ENCODE results near the gene PLA2G15.

The PLA2G15 gene

DNA sequence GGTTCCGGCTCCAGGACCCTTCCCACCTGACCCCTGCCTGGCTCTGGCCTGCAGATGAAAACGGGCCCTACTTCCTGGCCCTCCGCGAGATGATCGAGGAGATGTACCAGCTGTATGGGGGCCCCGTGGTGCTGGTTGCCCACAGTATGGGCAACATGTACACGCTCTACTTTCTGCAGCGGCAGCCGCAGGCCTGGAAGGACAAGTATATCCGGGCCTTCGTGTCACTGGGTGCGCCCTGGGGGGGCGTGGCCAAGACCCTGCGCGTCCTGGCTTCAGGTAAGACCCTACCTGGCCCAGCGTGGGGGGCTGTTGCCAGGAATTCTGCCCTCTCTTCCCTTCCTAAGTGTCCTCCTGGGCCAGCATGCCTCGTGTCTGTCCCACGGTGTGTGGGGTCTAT lies 10.5 kb downstream of the PLA2G15 start:
- DNase-seq = no peak

- no peak for DNase-seq
Observed at GRCh38 chr16:68257251-68257905, 12.2 kb downstream of the PLA2G15 start.

GRCh38 chr16:68257906-68258800 lies 13.0 kb downstream of the PLA2G15 start:
- DNase-seq = peak; percentile 52

DNA sequence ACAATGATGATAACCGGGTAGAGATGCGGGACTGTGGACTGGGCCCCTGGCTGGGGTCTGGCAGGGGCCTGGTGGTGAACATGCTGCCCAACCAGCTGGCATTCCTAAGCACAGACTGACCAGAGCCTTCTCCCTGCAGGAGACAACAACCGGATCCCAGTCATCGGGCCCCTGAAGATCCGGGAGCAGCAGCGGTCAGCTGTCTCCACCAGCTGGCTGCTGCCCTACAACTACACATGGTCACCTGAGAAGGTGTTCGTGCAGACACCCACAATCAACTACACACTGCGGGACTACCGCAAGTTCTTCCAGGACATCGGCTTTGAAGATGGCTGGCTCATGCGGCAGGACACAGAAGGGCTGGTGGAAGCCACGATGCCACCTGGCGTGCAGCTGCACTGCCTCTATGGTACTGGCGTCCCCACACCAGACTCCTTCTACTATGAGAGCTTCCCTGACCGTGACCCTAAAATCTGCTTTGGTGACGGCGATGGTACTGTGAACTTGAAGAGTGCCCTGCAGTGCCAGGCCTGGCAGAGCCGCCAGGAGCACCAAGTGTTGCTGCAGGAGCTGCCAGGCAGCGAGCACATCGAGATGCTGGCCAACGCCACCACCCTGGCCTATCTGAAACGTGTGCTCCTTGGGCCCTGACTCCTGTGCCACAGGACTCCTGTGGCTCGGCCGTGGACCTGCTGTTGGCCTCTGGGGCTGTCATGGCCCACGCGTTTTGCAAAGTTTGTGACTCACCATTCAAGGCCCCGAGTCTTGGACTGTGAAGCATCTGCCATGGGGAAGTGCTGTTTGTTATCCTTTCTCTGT lies 14.0 kb downstream of the PLA2G15 start:
- DNase-seq = no peak

DNA sequence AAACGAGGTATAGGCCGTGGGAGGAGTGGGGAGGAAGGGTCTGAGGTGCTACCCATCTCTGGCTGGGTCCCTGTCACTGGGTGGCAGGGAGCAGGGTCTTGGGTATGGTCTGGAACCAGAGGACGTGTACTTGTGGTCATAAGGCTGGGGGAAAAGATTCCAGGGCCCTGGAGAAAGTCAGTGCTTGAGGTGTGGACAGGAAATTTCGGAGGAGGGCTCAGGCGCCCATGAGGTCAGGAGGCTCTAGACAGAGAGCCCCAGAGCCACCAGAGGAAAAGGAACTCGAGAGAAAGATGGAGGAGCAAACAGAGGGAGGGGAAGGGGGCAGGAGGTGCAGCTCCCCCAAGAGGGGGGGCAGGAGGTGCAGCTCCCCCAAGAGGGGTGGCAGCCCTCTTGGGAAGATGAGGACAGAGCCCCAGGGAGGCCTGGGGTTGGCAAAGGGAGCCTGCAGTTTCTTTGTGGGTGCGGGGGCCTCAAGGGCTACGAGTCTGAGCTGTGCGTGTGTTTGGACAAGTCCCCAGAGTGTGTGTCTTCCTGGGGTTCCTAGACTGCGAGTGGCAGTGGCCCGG lies 18.5 kb downstream of the PLA2G15 start:
- no peak for DNase-seq

GRCh38 chr16:68264128-68265077 lies 19.2 kb downstream of the PLA2G15 start, which contains the start of gene SLC7A6:
Gene SLC7A6, plus strand, starts transcription at chr16:68264526. Its CDS starts 10,201 bp downstream, at chr16:68274727.
- DNase-seq = peak; percentile 58

DNA sequence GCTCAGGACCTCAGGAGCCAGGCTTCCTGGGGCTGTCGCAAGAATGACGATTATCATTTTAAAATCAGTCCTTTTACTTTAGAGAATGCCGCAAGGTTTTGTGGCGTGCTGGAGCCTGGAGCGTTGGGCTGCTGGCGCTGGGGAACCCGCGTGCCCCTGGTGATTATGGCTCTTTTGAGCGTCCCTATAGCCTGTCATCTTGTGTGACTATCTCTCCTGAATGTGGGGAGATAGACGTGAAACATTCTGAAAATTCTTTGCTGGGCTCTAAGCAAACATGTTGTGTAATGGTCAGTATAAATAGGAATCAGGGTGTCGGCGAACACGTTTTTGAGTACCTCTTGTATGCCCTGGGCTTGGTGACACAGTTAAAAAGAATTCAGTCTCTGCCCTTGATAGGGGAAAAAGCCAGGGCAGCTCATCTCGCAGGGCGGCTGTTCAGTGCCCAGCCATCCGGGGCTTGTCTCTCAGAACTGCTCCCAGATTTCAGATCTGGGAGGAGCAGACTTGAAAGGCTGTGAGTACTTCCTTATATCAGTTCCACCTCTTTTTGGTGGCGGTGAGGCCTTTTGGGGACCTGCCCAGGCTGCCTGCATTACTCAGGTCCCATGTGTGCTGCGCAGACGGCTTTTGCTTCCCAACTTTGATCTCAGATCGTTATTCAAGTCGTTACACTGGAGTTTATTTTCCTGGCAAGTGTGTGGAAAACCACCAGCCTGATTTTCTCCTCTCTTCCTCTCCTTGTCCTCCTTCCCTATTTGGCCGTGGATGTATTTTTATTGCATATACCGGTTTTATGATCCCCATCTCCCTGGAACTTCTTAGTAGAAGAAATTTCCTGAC lies 20.1 kb downstream of the PLA2G15 start:
- DNase-seq = peak; percentile 29

DNA sequence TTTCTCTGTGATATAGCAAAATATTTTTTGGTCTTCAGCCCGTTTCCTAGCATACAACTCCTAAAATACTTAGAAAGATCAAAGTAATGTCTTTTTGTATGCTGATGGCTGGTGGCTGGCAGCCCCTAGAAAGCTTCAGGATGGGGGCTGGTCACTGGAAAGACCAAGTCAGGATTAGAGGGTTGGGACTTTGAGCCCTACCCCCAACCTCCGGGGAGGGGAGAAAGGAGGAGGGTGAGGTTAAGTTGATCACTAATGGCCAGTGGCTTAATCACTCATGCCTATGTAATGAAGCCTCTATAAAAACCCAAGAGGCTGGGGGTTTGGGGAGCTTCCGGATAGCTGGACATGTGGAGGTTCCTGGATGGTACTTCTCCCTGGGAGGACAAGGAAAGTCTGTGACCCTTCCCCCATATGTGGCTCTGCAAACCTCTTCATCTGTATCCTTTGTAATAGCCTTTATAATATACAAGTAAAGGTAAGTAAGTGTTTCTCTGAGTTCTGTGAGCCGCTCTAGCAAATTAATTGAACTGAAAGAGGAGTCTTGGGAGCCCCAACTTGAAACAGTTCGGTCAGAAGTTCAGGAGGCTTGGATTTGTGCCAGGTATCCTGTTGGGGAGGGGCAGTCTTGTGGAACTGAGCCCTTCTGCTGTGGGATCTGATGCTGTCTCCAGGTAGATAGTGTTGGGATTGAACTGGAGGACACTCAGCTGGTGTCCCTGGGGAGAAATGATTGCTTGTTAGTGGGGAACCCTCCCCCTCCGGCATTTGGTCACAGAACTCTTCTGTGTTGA lies 22.6 kb downstream of the PLA2G15 start:
- DNase-seq = no peak

- no peak for DNase-seq
Observed at GRCh38 chr16:68269793-68270192, 24.6 kb downstream of the PLA2G15 start.

DNA sequence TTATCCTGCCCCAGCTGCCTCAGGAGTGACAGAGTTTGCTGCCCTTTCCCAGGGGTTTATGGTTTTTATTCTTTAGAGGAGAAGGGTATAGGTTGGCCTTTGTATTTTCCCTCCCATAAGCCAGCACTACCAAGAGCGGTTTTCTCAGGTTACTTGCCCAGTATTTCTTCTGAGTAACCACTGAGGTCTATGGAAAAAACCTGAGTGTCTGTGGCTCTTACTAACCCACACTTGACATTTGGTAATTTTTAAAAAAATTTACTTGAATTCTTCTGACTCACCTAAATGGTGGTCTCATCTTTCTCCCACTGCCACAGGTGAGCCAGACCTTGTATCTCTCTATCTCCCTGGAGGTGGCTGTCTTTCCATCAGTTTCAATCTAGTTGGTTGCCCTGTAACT lies 25.2 kb downstream of the PLA2G15 start:
- no peak for DNase-seq

DNA sequence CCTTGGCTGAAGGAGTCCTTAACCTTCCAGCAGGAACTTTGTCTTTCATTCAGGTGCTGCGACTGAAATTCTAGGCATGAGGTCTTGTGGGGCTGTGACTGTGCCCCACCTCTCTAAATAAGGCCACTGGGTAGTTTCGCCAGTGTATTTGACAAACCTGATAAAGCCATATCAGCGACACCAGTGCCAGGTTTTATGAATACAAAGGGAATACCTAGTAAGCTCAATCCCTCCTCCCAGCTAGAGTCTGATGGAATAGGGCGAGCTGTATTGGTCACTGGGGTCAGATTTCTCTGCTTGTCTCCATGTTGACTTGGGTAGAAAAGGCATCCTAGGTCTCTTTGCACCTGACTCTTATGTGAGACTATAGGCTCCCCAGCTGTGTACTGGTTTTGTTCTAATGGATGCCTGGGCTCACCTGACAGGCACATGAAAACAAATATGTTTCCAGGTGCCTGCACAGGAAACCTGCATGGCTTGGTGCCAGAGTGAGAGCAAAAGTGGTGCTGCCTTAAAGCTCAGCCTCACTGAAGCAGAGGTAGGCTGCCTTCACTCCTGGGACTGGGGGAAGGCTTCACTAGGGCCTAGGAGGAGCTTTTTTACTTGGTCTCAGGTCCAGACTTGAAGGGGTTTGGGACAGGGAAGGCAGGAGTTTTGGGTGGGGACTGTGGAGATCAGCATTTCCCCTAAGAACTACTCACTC lies 27.5 kb downstream of the PLA2G15 start:
- DNase-seq = no peak

- no peak for DNase-seq
Observed at GRCh38 chr16:68273459-68273858, 28.3 kb downstream of the PLA2G15 start.

DNA sequence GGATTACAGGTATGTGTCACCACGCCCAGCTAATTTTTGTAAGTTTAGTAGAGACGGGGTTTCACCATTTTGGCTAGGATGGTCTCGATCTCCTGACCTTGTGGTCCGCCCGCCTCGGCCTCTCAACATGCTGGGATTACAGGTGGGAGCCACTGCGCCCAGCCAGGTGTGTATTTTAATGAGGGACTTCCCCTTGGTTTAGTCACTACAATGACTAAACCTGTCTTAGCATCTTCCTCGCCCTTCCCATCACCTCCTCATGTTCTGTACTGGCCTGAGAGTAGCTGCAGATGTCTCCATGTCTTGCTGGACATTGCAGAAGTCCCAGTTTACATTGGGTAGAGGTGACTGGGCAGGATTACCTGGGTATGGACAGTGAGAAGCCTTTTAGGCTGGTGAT lies 28.7 kb downstream of the PLA2G15 start:
- no peak for DNase-seq

DNA sequence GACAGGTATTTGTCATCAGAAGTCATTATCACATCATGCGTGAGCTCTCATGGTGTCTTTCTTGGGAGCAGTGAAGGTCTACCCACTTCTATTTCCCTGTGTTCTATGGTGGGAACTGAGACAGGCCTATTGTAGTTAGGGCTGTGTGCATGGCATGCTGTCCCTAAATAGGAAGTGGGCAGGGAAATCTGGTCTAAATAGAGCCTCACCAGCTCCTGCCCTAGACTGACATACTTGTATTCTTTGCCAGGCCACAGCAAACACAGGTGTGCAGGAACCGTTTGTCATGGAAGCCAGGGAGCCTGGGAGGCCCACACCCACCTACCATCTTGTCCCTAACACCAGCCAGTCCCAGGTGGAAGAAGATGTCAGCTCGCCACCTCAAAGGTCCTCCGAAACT lies 29.3 kb downstream of the PLA2G15 start:
- DNase-seq = no peak

DNA sequence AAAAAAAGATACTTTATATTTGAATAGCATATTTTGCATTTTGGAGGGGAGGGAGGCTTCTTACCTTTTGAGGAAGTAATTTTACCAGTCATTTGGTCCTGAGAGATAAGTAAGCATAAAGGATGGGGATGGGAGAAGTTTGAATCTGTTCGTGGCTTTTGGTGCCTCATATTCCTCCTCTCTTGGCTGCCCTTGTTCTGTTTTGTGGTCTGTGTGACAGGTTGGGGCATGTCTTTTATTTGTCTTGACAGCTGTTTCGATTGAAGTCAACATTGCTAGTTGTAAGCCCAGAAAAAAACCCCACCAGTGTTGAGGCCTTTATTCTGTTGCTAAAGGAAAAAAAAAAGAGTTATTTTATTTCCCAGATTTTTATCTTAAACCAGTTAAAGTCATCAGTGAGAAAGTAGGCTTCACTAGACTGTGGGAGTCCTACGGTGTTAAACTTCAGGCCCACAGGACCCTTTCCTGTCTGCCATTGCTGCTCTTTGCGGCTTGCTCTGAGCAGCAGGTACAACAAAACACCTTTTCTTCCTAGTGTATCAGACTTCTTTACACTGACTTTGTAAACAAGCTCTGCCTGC lies 30.5 kb downstream of the PLA2G15 start:
- DNase-seq = no peak

DNA sequence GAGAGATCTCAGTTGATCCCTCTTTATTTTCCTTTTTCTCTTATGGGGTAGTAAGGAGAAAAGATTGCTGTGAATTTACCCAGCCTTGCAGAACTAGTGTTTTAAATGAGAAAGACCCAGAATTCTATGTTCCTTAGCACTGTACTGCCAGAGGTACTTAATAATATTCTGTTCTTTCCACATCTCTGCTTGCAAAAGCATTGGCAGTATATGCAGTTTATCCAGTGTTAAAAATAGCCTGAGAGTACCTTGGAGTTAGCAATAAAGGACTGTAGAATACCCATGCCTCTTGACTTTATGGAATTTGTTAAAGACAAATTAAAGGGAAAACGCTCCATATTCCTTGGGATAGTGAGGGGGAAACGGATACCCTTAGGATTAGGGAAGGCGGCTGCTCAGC lies 31.1 kb downstream of the PLA2G15 start:
- no peak for DNase-seq

DNA sequence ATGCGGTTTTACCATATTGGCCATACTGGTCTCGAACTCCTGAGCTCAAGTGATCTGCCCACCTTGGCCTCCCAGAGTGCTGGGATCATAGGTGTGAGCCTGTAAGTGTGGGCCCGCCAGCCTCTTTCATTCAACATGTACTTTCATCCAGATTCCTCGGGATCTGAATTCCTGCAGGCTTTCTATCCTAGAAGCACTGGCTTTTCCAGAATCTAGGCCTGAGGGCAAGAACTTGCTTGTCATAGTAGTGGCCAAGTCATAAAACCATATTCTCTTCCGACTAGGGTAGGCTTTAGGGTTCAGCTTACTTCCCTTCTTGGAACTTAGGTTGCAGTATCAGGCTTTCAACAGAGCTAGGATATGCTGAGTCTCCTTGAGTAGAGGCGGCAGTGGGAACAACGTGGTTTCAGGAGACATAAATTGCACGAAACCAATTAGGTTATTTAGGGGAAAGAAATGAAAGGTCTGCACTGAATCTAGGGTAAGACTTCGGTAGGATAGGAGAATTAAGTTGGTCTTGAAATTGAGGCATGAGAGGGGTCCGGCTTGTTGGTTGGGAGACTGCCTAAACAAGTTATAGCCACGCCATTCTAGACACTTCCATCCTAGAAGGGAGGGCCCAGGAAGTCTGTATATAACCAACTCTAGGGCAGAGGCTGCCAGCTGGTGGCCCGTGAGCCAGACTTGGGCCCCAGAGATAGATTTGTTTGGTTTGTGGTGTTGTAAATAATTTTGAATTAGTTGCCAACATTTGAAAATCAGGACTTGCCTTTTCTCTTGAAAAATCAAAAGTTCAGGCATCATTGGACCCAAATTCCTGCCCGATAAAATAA lies 34.8 kb downstream of the PLA2G15 start:
- no peak for DNase-seq
